Activated CD8-positive, alpha-beta memory T cell treated with anti-CD3 and anti-CD28 coated beads, Interleukin-2, amount 50 U/mL, for 4 hours (primary cell): ENCODE data around the gene SLC25A13.
"Not testable (repeated sequence)": the region's sequence is repeated elsewhere in the genome, so short reads cannot be mapped to it uniquely, and the experiment has no call there.

Source experiments
- DNase-seq: peaks from one replicate; pipeline ENCODE4 v3.0.0-alpha.2; 2020

The SLC25A13 gene

GRCh38 chr7:96321031-96321657 lies 754 bp downstream of the SLC25A13 start:
- peak; percentile 48 for DNase-seq

GRCh38 chr7:96320442-96320841 lies 1.5 kb downstream of the SLC25A13 start:
- no peak for DNase-seq

DNA sequence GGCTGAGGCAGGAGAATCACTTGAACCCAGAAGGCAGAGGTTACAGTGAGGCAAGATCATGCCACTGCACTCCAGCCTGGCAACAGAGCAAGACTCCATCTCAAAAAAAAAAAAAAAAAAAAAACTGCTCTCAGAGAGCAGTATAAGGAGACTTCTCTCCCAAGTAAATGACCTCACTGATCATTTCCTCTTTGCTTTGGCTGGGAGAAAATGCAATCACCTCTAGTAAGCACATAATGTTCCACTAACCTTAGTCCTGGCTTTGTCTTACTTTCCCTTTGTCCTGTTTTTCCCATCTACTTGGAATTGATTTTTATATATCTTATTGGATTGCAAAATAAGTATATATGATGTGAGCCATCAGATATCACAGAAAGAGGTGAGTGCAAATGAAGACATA lies 2.5 kb downstream of the SLC25A13 start:
- DNase-seq: no peak

- no peak for DNase-seq
These were observed 4.9 kb downstream of the SLC25A13 start for GRCh38 chr7:96316949-96317348.

DNA sequence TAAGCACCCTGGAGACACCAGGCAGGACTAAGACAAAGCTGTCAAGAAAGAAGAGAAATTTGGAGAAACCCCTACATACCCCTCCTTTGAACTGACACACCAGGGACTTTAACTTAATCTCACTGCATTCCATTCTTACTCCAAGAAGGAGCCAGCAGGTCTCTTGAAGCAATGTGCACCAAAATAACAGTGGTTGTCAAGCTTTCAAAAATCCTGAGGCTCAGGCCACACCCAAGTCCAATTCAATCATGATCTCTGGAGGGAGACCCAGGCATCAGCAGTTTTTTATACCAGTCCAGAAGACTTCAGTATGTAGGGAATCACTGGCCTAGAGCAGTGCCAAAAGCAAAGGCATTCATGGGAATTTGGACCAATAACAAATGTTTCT lies 6.8 kb downstream of the SLC25A13 start:
- DNase-seq: no peak

DNA sequence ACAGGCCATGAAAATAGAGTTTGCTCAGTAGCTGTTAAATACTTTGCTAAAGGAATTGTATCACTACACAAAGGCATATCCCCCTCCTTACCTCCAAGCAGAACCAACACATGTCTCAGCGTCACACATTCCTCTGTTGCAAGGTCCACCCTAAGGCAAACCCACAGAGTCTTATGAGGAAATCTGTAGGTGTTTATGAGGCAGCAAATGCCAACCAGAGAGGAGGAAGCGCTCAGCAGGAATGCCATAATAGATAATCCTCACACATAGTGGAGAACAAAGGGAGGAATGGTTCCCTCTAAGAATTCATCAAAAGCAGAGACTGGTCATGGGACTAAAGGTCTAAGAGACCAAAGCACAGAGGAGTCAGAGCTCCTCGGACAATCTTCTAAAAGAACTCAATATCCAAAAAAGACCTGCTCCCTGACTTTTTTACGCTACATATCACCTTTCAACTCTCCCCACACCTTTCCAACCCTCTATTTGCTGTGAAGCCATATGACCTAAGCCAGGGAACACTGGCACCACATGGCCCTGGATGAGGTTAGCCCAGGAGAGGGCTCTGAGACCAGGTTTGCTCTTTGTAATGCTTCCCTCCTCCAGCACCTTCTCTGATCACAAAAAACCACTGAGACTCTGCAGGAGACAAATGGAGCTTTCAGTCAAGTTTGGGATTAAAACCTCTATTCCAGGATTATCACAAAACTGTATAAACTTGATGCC lies 7.3 kb downstream of the SLC25A13 start:
- DNase-seq: no peak

DNA sequence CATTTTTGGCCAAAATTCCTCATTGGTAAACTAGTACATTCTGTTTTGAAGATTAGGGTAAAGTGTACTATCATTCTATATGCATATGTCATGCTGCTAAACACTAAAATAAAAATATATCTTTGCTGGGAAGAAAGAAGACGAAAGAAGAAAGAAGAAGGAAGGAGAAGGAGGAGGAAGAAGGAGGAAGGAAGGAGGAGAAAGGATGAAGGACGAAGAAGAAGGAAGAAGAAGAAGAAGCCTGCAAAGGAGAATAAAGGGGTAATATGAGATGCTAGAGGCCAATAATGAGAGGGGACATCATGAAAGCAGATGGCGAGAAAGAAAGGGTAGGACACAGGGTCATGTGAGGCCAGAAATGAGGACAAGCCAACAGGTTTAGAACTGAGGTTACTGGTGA lies 8.0 kb downstream of the SLC25A13 start:
- no peak for DNase-seq

DNA sequence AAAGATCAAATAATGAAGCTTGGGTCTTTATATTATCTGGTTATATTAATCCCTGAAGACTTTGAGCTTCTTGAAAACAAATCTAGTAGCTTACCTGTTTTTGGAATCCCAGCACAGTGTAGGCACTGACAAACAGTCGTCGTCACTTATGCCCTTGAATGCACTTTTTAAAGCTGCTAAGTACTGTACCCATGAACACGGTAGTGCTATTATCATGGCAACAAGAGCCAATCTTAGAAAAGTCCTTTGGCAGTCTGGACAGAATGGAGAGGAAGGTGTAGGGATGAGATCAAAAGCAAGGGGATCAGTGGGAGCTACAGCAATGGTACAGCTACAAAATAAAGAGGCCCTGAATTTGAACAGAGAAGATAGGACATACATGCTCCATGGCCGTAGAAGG lies 9.4 kb downstream of the SLC25A13 start:
- DNase-seq: no peak

DNA sequence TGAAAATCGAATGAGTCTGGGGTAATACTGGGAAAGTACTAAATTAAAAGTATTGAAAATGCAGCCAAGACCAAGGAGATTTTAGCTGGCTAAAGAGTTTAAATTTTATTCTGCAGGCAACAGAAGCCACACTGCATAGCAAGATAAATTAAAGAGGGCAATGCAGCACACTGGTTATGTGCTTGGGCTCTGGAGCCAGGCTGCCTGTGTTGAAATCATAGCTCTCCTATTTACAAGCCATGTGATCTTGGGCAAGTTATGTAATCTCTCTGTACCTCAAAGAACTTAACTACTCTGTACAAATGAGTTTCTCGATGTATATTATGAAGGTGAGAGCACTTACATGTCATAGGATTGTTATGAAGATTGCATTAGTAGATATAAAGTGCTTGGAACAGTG lies 9.9 kb downstream of the SLC25A13 start:
- DNase-seq: no peak

DNA sequence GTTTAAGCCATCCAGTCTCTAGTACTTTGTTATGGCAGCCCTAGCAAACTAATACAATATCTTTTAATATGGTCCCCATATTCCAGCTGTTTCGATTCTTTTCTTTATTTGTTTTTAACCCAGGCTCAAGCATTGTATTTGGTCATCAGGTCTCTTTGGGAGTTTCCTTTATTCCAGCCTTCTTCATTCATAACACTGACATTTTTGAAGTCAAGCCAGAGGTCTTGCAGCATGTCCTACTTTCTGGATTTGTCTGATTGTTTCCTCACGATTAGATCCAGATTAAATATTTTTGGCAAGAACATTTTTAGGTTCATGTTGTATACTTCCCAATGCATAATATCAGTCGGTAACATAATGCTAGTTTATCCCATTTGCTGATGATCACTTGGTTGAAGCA lies 11.8 kb downstream of the SLC25A13 start:
- DNase-seq: no peak

DNA sequence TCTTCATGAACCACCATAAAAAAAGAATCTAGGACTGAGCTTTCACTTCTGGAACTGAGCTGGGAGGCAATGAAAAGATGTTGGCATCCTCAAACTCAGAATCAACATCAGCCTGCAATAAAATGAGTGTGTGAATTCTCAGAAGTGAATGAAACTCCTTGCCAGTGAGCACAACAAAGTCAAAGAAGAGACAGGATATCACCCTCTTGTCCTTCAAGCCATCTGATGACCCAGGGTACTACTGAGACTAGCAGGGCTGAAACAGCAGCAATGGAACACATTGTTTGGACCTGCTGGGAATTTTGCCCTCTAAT lies 13.0 kb downstream of the SLC25A13 start:
- no peak for DNase-seq

GRCh38 chr7:96308253-96308949 lies 13.5 kb downstream of the SLC25A13 start:
- no peak for DNase-seq

DNA sequence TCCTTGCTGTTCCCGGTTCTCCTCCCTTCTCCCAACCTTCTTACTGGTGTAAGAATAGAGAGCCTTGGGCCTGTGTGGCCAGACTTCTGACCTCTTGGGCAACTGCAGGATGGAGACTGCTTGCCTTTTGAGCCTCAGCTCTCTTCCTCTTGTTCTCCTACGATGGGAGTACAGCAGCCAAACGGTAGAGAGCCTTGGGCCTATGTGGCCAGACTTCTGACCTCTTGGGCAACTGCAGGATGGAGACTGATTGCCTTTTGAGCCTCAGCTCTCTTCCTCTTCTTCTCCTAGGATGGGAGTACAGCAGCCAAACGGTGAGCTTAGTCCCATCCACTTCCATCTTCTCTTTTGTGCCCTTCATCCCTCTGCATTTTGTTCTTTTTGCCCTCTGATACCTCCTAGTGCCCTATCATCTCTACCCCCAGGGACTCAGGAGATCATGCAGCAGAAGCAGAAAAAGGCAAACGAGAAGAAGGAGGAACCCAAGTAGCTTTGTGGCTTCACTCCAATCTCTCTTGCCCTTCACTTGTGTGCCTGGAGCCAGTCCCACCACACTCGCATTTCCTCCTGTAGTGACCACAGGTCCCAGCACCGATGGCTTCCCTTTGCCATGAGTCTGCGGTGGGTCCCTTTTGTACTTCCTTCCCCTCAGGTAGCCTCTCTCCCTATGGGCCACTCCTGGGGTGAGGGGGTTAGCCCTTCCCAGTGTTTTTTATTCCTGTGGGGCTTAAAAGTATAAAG lies 15.3 kb downstream of the SLC25A13 start:
- no peak for DNase-seq

DNA sequence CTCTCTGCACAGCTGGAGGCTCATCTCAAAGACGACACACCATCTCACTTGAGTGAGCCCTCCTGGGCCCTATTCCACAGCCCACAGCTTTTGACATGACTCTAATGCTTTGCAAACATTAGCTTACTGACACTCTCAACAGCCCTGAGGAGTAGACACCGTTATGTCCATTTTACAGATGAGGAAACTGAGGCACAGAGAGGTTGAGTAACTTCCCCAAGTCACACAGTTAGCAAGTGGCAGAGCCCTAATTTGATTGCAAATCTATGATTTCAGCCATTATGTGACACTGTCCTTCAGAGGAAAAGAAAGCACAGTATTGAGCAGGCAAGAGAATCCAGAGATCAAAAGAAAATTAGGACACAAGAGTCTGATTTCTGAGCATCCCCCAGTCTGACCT lies 16.0 kb downstream of the SLC25A13 start:
- no peak for DNase-seq

- no peak for DNase-seq
These were observed 17.3 kb downstream of the SLC25A13 start for GRCh38 chr7:96304573-96304972.

DNA sequence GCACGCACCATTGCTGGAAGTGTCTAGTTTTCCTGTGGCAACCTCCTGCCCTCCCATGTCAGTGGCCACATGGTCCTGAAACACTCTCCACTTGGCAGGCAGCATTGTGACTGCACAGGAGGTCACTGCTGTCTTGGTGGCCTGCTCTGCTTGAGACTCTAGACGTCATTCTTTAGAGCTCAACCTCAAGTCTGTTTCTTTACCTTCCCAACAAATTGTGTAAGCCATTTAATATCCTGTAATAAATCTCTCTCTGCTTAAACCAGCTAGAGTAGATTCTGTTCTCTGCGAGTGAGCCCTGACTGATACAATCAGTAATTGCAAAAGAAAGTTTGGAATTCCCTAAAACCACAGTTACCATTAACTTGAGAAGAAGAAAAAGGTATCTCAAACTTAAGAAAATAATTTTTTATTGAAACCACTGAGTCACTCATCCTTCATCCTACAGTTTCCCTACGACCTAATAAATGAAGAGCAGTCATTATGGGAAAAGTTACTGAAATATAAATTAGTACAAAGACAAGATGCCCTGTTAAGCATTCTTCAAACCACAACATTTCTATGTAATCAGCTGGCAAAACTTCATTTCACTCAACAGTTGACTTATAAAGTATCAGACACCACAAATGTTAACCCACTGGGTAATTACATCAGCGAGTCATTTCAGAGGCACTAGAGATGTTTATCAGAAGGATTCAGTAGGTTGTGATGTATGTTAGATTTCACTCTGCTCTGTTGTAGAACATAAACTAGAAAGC lies 18.0 kb downstream of the SLC25A13 start:
- no peak for DNase-seq

DNA sequence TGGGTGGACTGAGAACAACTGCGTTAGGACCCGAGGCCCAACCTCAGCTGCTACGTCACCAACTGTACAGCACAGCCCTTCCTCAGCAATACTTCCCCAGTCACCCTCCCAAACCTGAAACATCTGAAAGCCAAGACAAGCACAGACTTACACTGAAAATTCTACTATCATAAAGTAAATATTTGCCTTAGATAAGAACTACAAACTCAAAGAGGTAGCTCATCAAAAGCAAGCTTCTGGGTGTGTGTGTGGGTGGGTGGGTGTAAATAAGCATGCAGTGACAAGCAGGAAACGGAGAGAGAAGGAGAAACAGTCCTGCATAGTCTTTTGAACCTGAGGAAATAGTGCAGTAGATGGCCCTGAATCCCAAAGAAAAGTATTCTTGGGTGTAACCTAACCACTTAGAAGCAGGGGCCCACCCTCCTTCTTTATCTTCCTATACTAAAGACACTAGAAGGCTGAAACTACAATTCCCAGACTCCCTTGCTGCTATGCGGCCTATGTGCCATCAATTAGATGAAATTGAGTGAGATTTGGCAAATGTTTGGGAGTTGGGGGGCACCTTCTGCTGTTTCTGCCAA lies 18.7 kb downstream of the SLC25A13 start:
- no peak for DNase-seq

GRCh38 chr7:96300986-96301385 lies 20.9 kb downstream of the SLC25A13 start:
- DNase-seq: no peak

GRCh38 chr7:96300502-96300901 lies 21.4 kb downstream of the SLC25A13 start:
- DNase-seq: no peak

- DNase-seq: no peak
These were observed 22.4 kb downstream of the SLC25A13 start for GRCh38 chr7:96299496-96299895.

DNA sequence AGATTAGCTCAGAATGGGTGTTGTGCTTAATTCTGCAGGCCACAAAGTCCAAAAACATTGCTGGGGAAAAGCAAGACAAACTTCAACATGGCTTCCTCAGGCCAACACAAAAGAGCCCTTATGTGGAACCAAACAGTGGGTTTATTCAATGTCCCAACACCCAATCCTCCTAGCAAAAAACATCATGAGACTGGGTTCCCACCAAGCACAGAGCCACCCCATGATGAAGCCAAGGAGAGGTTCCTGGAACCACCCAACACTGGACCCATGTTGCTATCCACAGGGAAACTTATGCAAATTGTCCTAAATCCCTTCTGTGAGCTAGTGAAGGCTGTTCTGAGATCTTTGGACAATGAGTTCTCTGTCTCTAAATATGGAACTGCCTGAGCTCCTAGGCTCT lies 24.0 kb downstream of the SLC25A13 start:
- DNase-seq: no peak

GRCh38 chr7:96297446-96297845 lies 24.5 kb downstream of the SLC25A13 start:
- not testable (repeated sequence) for DNase-seq

DNA sequence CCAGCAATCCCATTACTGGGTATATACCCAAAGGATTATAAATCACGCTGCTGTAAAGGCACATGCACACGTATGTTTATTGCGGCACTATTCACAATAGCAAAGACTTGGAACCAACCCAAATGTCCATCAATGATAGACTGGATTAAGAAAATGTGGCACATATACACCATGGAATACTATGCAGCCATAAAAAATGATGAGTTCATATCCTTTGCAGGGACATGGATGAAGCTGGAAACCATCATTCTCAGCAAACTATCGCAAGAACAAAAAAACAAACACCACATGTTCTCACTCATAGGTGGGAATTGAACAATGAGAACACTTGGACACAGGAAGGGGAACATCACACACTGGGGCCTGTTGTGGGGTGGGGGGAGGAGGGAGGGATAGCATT lies 28.0 kb downstream of the SLC25A13 start:
- DNase-seq: not testable (repeated sequence)
